Measurements from ENCODE around the gene LARP1B.
"Not testable (repeated sequence)": the region's sequence is repeated elsewhere in the genome, so short reads cannot be mapped to it uniquely, and the experiment has no call there.

The LARP1B gene

DNA sequence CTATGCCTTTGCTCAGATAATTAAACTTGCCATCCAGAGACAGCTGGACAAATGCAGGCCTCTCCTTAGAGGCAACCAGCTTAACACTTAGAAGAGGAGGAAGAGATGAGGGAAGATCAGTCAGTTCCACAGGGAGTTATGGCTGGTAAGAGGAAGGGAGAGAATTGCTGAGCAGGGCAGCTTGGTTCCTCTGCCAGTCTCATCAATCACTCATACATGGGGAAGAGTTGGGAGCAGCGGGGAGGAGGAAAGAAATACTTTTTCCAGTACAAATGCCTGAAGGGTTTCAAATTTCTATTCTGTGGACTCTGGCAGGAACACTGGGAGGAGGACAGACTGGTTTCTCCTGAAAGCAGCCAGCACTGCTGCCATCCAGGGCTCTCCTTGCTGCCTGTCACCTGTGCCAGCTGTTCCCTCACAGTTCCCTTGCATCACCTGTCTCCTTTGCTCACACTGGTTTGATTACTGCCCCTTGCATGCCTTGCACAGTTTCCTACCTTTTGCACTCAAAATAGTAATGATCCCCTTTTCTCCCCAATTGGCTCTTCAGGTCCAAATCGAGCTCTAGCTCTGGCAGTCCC is 167.0 kb downstream of the LARP1B start:
- DNase-seq (ENCODE audit: low read depth), result no peak

DNA sequence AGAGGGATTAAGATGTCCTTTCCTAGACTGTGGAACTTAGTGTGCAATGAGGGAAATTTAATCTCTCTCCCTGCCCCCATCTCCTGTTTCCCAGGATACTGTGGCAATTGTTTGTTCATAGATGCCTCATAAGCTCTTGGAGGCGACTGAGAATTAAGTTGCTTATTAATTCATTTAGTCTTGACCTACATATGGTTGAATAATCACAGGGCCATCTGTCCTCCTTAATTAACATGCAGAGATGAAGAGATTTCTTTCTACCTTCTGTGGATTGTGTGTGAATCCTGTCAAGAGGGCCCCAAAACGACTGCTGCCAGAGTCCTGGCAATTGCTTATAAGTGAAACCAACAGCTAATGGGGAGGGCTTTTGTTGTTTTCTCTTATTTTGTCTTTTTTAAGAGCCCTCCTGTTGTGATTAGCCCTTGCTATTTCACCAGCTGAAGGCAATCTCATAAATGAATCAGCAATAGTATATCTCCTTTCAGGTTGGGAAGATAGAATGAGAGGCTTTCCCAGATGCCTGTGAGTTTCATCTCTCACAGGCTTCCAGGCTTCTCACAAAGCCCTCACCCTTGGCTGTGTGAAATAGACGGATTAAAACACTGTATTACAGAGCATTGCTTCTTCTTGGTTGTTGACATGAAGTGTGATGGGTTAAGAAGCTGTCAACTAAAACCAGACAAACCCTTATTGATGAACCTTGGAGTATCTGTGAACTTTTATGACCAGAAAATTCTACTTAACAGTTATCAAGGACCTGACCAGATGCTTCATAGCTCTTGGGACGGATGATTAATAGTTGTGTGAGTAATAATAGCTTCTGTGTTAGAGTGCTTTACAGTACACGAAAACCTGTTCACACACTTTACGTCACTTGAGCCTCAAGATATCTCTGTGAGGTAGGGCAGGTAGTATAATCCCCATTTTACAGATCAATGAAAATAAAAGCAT is 168.0 kb downstream of the LARP1B start:
- DNase-seq (ENCODE audit: low read depth), result no peak

DNA sequence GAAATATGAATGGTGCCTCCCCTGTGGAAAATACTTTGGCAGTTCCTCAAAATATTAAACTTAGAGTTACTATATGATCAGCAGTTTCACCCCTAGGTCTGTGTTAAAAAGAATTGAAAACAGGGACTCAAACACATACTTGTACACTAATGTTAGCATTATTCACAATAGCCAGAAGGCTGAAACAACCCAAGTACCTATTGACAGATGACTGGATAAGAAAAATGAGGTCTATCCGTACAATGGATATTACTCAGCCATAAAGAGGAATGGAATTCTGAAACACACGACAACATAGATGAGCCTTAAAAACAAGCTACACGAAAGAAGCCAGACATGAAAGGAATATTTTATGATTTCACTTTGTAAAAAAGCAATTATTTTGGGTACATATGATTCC is 171.6 kb downstream of the LARP1B start:
- no peak for DNase-seq (ENCODE audit: low read depth)

DNA sequence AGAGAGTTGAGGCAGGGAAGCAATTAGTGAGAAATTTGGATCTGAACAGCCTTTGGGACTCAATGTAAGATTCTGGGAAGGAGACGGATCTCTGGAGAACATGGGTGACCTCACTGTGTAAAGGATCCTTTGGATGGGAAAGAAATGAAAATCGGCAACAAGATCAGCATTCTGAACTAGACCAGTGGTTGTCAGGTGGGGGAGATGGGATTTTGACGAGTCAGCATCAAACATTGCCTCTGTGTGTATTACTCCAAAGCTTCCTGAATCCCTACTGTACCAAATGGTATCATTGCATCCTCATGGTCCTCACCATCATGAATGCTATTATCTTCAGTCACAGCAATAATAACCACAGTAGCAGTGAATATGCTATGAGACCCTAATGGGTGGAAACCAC is 173.7 kb downstream of the LARP1B start:
- DNase-seq (ENCODE audit: low read depth), result no peak

DNA sequence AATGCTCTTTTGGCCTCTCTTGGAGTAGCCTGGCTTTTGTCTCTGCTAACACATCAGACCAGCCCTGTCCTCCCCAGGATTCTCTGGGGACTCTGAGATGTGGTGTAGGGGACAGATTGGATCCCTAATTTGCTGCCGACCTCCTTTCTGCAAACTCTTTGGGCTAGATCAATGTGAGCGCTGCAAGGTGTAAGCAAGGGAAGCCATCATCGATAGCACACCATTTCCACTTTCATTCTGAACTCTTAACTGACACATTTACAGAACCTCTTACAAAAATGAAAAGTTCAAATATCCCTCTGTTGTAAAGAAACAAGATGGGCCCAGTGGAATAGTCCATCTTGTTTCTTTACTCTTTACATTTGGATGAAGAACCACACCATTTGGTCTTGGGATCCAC is 179.9 kb downstream of the LARP1B start:
- DNase-seq (ENCODE audit: low read depth), result no peak

DNA sequence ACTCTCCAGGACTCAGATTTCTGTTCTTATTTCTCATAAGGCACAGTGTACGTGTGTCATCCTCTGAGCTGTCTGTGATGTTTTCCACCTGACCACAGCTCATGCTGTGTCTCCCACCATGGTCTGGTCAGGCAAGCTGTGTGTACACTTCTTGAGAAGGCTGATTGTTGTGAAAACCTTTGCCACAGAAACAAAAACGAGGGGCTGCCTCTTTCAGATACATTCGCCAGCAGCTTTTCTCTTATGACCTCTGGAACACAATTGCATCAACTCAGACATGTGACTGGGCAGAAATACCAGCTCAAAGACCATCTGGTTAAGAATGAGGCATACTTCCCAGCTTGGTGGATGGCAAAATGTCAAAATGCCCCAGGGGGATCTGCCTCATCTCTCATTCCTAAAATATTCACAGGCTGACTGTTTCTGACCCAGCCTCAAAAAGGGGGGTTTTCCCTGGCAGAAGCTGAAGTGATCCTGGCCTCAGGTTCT is 180.4 kb downstream of the LARP1B start:
- no peak for DNase-seq (ENCODE audit: low read depth)

DNA sequence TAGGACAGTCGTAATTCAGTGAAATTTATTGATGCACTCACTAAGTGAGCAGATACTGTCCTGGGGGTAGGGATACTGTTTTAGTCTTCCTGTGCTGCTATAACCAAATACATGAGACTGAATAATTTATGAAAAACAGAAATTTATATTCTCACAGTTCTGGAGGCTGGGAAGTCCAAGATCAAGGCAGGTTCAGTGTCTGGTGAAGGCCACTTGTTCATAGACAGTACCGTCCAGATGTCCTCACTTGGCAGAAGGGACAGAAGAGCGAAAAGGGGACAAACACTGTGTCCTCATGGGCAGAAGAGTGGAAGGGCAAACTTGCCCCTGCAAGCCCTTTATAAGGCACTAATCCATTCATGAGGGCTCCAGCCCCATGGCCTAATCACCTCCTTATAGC is 180.9 kb downstream of the LARP1B start:
- no peak for DNase-seq (ENCODE audit: low read depth)

DNA sequence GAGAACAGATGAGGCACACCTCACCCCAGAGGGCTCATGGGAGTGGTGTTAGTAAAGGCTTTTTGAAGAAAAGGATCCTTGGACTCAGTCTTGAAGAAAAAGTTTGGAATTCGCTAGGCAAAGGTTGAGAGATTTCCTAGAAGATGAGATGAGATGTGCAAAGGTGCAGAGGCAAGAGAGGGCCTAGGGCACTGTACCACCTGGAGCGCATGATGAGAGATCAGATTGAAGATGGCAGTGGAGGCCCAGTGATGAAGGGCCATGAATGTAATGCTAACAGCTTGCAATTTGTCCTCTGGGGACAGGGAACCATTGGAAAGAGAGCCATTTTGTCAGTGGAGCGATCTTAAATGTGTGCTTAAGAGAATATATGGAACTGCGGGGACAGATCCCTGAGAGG is 181.5 kb downstream of the LARP1B start:
- DNase-seq (ENCODE audit: low read depth), result no peak

DNA sequence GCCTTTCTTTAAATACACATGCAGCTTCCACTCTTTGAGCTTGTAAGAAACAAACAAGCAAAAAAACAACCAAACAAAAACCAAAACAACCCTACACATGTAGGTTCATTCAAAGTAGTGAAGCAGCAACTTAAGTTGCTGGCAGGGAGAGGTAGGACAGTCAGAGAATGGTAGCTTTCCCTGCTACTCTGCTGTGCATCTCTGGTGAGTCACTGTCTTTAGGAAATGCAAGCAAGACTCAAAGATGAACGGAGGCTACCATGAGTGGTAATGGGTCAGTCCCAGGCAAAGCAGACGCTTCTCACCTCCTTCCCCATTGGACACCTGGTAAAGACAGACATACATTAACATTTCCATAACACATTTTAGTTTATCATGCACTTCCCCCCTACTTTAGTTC is 183.3 kb downstream of the LARP1B start:
- no peak for DNase-seq (ENCODE audit: low read depth)

DNA sequence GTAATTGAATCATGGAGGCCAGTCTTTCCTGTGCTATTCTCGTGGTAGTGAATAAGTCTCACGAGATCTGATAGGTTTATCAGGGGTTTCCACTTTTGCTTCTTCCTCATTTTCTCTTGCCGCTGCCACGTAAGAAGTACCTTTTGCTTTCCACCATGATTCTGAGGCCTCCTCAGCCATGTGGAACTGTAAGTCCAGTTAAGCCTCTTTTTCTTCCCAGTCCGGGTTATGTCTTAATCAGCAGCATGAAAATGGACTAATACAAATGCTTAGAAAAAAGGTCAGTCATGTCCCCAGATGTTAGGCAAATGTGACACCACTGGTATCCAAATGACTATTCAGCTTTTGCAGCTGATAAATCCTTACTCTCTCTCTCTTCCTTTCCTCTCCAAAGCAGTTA is 184.3 kb downstream of the LARP1B start:
- not testable (repeated sequence) for DNase-seq (ENCODE audit: low read depth)

DNA sequence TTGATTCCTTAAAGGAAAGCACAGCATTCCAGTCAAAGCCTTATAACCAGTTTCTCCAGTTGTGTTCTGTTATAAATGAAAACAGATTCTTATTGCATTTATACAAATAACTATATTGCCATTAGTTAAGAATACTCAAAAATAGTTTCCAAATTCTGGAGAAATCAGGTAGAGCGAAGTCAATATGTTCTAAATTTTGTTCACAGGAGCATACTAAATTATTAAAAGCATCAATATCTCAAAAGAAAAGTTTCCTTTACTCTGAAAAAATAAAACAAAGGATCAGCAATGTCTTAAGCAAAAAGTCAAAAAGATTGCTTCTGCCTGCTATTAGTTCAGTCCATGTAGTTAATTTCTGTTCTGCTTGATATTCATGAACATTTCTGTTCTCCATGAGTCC is 186.8 kb downstream of the LARP1B start:
- DNase-seq (ENCODE audit: low read depth), result no peak

DNA sequence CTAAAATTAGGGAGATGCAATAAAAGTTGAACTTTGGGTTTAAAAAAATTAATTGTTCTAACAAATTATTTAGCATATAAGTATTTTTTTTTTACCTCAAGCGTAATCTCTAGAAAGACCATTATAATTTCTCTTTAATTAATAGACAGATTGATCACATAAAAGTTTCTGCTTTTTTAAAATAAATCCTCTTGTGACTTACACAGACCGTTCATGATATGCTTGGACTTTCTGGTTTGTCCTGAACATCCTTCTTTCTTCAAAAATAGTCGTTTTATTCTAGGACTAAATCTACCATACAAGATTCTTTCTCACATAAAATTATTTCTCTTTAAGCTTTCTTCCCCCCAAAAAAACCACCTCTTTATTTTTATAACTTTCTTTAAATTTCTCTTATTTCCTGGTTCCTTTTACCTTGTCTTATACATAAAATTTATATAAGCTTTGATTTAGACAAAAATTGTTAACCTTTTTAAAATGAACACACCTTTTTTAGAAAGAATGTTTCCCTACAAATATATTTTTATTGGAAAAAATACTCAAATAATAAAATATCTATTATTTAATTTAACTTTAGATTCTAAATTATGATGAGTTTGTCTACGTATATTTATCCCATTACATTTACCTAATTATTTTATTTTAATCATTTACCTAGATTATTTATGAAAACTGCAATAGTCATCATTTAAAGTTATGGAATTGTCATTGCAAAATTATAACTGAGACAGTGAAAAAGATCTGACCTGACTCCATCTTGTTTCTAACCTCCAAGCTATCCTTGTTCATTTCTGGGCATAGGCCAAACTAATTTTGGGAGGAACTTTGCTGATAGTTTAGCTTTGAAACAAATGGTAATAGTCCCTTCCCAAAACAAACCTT is 188.9 kb downstream of the LARP1B start:
- no peak for DNase-seq (ENCODE audit: low read depth)

DNA sequence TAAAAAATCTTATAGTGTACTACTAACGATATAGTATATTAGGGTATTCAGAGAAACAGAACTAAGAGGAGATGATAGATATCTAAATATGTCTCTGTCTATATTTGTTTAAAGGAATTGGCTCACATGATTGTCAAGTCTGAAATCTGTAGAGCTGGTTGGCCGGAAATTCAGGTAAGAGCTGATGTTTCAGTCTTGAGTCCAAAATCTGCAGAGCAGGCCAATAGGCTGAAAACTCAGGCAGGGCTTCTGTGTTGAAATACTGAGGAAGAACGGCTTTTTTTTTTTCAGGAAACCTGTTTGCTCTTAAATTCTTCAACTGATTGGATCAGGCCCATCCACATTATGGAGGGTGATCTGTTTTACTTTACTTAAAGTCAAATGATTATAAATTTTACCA is 194.8 kb downstream of the LARP1B start:
- DNase-seq (ENCODE audit: low read depth), result no peak

DNA sequence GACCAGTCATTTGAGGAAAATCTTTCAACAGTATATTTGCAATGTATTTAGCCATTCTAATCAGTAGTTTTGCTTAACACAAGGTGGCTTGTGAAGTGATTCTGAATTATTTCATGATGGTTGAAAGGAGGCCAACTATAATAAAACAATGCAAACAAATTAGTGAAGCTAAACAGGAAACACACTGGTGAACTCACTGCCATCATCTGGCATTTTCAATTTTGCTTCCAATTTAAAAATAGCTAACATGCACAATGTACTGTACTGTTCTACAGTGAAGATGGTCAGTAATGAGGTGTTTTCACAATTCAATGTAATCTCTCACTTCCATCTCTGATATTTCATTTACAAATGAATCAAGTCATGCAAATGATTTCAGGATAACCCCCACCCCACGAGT is 195.4 kb downstream of the LARP1B start:
- no peak for DNase-seq (ENCODE audit: low read depth)

DNA sequence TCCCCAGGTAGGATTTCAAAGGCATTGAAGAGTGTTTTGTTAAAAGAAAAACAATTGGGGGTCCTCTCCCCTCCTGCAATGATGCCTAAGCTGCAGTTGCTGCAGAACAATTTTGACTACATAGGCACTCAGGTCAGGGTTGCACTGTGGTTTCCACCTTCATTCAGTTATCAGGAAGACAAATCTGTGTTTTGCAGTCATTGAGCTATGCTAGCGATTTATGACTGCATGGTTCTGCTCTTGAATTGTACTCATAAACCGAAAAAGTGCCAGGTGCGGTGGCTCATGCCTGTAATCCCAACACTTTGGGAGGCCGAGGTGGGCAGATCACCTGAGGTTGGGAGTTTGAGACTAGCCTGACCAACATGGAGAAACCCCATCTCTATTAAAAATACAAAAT is 197.1 kb downstream of the LARP1B start:
- DNase-seq (ENCODE audit: low read depth), result not testable (repeated sequence)

DNA sequence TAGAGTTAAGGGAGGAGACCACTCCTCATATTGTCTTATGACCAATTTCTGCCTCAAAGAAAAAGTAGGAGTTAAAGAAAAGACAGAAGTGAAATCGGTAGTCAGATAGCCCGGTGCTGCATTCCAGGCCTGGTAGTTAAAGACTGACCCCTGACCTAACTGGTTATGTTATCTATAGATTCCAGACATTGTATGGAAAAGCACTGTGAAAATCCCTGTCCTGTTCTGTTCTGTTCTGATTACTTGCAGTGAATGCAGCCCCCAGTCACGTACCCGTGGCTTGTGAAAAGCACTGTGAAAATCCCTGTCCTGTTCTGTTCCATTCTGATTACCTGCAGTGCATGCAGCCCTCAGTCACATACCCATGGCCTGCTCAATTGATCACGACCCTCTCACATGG is 198.8 kb downstream of the LARP1B start:
- not testable (repeated sequence) for DNase-seq (ENCODE audit: low read depth)

Data from stimulated activated CD8-positive, alpha-beta memory T cell treated with anti-CD3 and anti-CD28 coated beads, Interleukin-7, amount 100 ng/mL, for 24 hours (primary cell).